Smooth muscle cell of the umbilical artery (primary cell): ENCODE measurements around the gene SIRT2. TPM values are rescaled to one million over a fixed set of nuclear protein-coding genes. Genes with fewer than 3 reads are reported as not detected.

Experiments
- total RNA-seq: library from RNA; depleted of rRNA; stranded (reverse); fragments of >200 nt; gene quantifications from 2 replicates; pipeline ENCODE4 v1.2.3, GENCODE V29; 2014

SIRT2 gene
- 40.7 and 55.2 TPM in 2 replicates for total RNA-seq

GRCh38 chr19:38899447-38900201, at the start of gene SIRT2, which contains the start of gene NFKBIB:
SIRT2 (minus strand) TSS chr19:38899618; CDS start chr19:38899521, 97 bp downstream.
NFKBIB (plus strand) TSS chr19:38899969; CDS start chr19:38900033, 64 bp downstream.

DNA sequence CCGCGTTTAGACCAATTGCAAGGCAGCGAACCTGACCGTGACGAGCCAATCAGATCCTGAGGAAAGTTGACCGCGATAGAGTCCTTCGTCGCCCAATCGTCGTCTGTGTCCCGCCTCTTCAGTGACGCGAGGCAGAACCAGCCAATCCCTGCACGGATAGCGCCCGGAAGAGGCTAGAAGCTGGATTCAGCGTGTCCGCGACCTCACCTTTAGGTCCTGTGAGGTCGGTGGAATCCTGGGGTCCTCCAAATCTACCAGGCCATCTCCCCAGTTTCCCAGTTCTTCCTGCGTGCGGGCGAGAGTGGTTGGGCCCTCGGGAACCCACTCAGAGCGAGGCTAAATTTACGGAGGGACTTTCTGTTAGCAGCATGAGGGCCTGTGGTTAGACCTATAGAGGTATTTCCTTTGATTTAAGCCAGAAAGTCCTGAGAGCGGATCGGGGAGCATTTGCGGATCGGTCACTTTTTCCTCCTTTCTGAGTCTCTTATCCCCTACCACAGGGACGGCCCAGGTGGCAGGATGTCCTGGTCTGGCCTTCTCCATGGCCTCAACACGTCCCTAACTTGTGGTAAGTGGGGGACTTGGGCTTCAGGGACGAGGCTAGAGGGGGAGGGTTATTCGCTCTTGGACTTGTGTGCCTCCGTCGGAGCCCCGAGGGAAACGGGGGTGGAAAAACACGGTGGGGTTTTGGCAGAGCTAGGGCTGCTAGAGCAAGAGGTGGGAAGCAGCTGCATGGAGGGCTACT, 31.5 kb upstream of the SIRT2 start, which contains the start of gene MRPS12:
TSS of gene MRPS12 (plus strand) at position 169 of the 745 bp plus-strand sequence. CDS start at position 520, 351 bp downstream.

DNA sequence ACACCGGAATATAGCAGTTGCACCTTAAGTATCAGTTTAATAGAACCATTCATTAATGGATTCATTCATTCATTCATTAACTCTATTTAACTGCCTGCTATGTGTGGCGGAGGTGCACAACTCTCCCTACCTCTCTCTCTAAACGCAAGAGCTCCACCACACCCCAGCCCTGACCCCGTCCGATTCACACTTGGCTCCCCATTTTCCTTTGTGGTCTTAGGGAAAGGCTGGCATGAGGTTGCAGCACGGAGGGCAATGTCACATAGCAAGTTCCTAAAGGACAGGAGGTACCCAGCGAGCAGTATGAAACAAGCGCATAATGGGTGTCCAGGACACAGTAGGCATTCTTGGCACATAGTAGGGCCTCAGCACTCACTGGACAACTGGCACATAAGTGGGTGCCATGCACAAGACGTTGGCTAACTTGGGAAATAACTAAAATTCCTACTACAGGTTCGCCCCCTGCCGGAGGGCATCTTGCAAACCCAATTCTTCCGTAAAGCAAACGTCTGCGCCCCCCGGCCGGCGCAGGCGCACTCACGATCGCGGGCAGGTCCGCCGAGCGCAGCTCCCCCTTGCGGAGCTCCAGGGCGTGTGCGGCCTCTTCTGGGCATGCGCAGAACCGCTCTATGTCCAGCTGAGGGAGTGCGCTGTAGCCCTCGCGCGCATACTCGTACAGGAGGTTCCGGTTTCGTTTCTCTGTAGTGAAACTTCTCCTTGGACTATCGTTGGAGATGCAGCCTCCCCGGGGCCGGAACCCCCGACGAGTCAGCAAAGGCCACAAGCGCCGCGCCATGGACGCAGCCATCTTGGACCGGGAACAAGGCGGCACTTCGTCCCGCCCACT, 30.7 kb upstream of the SIRT2 start, which contains the start of gene SARS2:
TSS of gene SARS2 (minus strand) at position 835 of the 847 bp plus-strand sequence. CDS start at position 808, 27 bp downstream.

DNA sequence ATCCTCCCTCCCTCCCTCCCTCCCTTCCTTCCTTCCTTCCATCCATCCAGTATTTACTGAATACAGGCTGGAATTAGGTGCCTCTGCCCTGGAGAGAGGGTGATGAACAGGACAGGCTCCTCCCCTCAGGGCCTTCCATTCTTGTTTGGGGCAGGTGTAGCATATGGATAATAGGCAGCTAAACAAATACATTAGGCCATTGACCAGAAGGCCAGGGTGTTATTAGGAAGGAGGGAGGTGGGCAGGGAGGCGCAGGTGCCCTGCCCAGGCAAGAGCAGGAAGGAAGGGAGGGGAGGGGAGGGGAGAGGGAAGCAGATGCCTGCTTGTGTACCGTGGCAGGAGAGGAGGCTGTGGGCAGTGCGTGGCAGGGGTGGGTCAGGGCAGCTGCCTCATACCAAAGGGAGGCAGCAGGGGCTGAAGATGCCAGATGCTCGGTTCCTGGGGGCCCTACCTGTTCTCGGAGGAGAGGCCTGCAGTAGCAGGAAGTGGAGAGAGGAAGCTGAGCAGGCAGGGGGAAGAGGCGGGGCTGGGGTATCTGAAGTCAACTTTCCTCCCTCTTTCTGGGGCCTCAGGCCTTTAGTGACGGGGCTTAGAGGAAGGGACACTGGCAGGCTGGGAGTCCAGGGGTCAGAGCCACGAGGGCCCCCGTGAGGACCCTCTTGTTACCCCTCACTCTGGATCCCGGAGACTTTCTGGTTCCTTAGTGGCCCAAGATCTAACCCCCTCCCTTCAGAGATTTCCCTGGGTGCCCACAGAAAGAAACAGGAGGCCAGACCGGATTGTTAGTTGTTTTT, 21.4 kb downstream of the SIRT2 start, which contains the start of gene RINL:
TSS of gene RINL (minus strand) at position 495 of the 794 bp plus-strand sequence. CDS start 1,533 bp downstream, outside the sequence.

DNA sequence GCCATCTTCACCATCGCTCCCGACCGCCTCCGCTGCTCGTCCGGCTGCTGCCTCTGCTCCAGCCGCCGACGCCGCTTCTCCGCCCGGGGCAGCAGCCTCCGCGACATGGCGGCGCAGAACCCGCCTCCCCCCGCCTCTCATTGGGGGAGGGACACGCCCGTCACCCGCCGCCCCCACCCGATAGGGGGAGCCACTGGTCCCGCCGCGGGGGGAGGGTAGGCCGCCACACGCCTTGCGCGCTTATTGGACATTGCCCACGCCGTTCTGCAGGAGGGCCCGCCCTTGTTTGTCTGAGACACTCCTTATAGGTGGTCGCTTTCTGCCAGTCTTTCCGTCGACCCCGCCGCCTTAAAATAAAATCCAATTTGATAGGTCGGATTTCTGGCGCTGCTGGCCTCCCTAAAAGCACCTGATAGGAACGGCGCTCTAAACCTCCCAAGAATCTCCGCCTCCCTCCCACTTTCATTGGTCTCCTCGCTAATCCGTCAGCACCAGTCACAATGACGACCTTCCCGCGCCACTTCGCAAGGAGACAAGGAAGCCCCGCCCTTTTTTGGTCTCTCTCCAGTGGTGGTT, 49.5 kb downstream of the SIRT2 start, which contains the start of gene HNRNPL:
TSS of gene HNRNPL (minus strand) at position 127 of the 576 bp plus-strand sequence. CDS start at position 107, 20 bp downstream.

Other genes with a start within 250 kb of the SIRT2 start
- gene CAPN12, start 155.1 kb downstream of the SIRT2 start, total RNA-seq: 0.30 and 0.46 TPM in 2 replicates
- gene LGALS7, start 126.1 kb downstream of the SIRT2 start, total RNA-seq: not detected in 2 replicates
- gene LGALS7B, start 110.4 kb downstream of the SIRT2 start, total RNA-seq: not detected in 2 replicates
- not detected in 2 replicates for gene LGALS4, start 86.7 kb downstream of the SIRT2 start, total RNA-seq
- gene ECH1, start 67.8 kb downstream of the SIRT2 start, total RNA-seq: 14.1 and 17.5 TPM in 2 replicates
- gene HNRNPL, start 49.6 kb downstream of the SIRT2 start, total RNA-seq: 128 and 209 TPM in 2 replicates
- 1.2 and 3.9 TPM in 2 replicates for gene RINL, start 21.3 kb downstream of the SIRT2 start, total RNA-seq
- 8.9 and 15.7 TPM in 2 replicates for gene NFKBIB, start 351 bp upstream of the SIRT2 start, total RNA-seq
- gene CCER2, start 12.6 kb upstream of the SIRT2 start, total RNA-seq: not detected in 2 replicates
- gene SARS2, start 31.1 kb upstream of the SIRT2 start, total RNA-seq: 10.1 and 14.4 TPM in 2 replicates
- gene MRPS12, start 31.3 kb upstream of the SIRT2 start, total RNA-seq: 27.3 and 28.2 TPM in 2 replicates
- gene FBXO17, start 76.1 kb upstream of the SIRT2 start, total RNA-seq: 19.6 and 21.5 TPM in 2 replicates
- gene FBXO27, start 132.9 kb upstream of the SIRT2 start, total RNA-seq: 3.3 and 6.4 TPM in 2 replicates
- under 0.01 and 0.65 TPM in 2 replicates for gene ACP7, start 184.8 kb upstream of the SIRT2 start, total RNA-seq
- gene PAK4, start 226.2 kb upstream of the SIRT2 start, total RNA-seq: 11.3 and 22.0 TPM in 2 replicates